GM18511 (cell line): Measurements from ENCODE around the gene DSCAM.

Source experiments
- ATAC-seq: cut with Tn5 transposase; IDR thresholded peaks from one replicate; pipeline ENCODE4 v1.9.1; 2021; ENCODE audit warnings: mild to moderate bottlenecking, moderate library complexity; ENCODE audit not compliant: unreplicated experiment

DSCAM gene

GRCh38 chr21:40668555-40669275, 178.2 kb downstream of the DSCAM start:
- no peak for ATAC-seq

DNA sequence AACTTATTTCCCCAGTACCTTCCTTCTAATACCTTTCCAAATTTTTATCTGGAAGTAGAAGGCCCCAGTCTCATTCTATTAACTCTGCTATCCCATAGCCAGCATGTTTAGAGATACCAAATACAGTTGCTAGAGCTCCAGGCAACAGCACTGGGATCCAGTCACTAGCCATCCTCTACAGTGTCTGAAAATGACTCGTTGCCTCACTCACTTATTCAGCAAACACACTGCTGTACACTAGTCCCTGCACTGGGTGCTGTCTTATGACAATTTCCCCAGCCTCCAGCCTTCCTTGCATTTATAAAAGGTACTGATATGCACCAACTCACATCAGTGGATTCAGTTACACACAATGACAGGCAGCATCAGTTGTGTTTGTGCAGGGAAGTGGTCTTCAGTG, 179.0 kb downstream of the DSCAM start:
- ATAC-seq, result no peak

DNA sequence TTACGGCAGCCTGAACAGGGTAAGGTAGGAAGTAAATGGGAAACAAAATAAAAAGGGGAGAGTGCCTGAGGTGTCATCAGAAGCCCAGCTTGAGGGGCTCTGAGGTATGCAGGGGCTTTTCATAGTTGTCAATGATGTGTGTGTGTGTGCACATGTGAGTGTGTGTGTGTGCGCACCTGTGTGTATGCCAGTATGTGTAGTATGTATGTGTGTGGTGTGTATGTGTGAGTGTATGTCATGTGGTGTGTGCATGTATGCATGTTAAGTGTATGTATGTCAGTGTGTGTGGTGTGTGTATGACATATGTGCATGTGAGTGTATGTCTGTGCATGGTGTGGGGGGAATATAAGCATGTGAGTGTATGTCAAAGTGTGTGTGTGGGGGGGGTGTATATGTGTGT, 184.1 kb downstream of the DSCAM start:
- ATAC-seq, result no peak

GRCh38 chr21:40660461-40660860, 186.5 kb downstream of the DSCAM start:
- ATAC-seq, result no peak

GRCh38 chr21:40658311-40658710, 188.6 kb downstream of the DSCAM start:
- no peak for ATAC-seq

- no peak for ATAC-seq
Measured at GRCh38 chr21:40652436-40652835, 194.5 kb downstream of the DSCAM start.

GRCh38 chr21:40647706-40648105, 199.3 kb downstream of the DSCAM start:
- no peak for ATAC-seq

- ATAC-seq, result no peak
Measured at GRCh38 chr21:40646651-40647050, 200.3 kb downstream of the DSCAM start.

DNA sequence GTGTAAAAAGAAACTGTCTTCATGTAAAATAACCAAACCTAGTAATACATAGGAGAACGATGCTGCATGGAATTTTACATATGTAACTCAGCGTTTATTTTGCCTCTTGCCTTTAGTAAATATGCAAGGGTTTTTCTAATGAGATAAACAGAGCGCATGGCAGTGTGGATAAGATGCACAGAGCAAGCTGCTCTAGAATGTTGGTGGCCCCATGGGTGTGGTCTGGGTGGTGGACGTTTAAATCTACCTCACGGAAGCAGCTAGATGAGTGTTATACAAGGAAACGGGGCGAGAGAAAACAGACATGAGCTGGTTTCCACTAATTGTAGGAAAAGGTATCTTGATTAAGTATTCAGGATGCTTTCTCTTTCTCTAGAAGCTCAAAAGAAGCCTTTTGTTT, 205.9 kb downstream of the DSCAM start:
- no peak for ATAC-seq

DNA sequence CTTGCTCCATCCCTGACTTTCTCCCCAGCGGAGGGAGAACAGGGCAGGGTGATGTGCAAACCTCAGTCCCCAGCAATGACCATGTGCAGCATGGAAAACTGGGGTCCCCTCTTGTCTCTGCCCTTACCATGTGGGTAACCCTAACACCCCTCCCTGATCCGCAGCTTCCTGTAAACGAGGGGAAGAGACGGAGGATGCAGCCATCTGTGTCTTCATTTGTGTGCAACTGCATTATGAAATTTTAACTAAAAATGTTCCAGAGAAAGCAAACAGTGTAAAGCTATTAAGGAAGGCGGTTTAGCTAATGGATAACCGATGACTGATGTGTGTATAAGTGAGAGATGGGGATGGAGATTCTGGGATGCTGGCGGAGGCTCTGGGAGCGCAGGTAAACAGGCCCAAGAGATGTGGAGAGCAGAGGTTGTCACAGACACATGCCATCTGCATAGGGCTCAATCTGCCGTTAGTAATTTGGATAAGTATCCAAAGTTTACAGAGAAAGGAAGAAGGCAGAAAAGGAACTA, 206.6 kb downstream of the DSCAM start:
- no peak for ATAC-seq

DNA sequence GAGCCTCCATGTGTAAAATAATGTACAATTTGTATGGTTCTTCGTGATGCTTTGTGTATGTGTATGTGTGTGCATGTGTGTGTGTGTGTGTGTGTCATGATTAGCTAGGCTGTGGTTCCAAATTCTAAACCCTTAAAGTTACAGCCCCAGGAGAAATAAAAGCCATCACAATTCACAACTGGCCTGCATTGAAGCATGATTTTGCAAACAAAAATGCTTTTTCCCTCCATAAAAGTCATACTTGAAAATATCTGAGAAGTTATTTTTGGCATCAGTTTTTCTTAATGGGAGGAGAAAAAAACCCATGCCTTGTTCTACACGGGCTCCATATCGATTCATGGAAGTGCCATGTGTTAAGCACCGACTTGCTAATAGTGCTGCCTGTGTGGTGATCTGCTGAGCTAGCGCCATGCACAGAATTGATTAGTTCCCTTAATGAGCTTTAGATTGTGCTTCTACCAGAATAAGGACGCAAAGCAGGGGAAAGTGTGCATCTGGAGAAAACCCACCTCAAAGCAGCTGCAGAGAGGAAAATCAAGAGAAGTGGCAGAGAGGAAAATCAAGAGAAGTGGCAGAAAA, 207.3 kb downstream of the DSCAM start:
- ATAC-seq, result no peak

- no peak for ATAC-seq
Measured at GRCh38 chr21:40638466-40639251, 208.3 kb downstream of the DSCAM start.

- no peak for ATAC-seq
Measured at GRCh38 chr21:40636026-40636425, 210.9 kb downstream of the DSCAM start.

DNA sequence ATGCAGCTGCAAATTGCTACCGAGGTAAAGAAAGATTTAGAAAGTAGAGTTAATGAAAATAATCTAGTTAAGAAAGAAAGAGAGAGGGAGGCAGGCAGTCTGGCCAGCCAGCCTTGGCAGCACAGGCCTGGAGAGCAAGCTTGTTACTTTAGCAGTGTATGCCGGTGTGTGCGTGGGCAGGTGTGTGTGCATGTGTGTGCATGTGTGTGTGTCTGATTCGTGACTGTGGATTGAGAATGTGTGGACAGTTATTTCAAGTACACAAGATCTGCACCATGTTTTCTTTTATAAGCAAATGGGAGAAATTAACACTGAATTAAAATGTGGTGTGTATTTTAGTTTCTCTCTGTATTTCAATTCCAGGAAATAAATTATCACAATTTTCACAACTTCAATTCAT, 211.6 kb downstream of the DSCAM start:
- ATAC-seq, result no peak

GRCh38 chr21:40634141-40634540, 212.8 kb downstream of the DSCAM start:
- no peak for ATAC-seq

- ATAC-seq, result no peak
Measured at GRCh38 chr21:40633048-40633447, 213.9 kb downstream of the DSCAM start.

- ATAC-seq, result no peak
Measured at GRCh38 chr21:40631211-40631610, 215.7 kb downstream of the DSCAM start.

GRCh38 chr21:40625991-40626390, 221.0 kb downstream of the DSCAM start:
- ATAC-seq, result no peak

GRCh38 chr21:40623528-40623927, 223.4 kb downstream of the DSCAM start:
- no peak for ATAC-seq

DNA sequence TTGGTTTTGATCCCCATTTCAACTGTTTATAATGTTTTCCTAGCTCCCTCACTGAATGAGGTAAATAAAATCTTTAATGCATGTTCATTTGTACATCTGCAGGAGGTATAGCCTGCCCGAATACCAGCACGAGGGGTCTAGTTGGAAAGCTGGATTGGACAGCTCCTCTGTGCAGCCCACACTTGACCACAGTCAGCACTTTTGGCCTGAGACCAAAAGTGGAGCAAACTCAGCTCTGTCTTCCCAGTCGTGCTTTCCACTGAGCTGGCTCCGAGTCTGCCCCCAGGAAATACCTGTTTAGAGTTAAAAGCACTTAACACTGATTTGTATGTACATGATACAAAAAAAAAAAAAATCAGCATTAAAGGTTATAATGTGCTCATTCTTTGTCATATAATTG, 224.4 kb downstream of the DSCAM start:
- no peak for ATAC-seq

- no peak for ATAC-seq
Measured at GRCh38 chr21:40620386-40621145, 226.4 kb downstream of the DSCAM start.
